Astrocyte (in vitro differentiated cells and primary cell): ENCODE results near the gene ATP1A3. TPM values are rescaled to one million over a fixed set of nuclear protein-coding genes. Genes with fewer than 3 reads are reported as not detected.
"Not testable (repeated sequence)": the region's sequence is repeated elsewhere in the genome, so short reads cannot be mapped to it uniquely, and the experiment has no call there.

Source experiments
- DNase-seq: peaks from one replicate; pipeline ENCODE4 v3.0.0-alpha.2; 2010; ENCODE audit warnings: low read depth
- FAIRE-seq: peaks from 2 replicates; lab custom pipeline; 2011; peaks lifted over from hg19 to GRCh38; lab: Jason Lieb, UNC
- H2AFZ ChIP-seq: 2 replicates; pipeline ENCODE4 v1.6.0; 2012; ENCODE audit warnings: low read depth, low read length, inconsistent platforms
- H3K27ac ChIP-seq: 2 replicates; pipeline ENCODE4 v1.5.1; 2011; ENCODE audit warnings: low read depth, low read length, inconsistent platforms
- H3K27me3 ChIP-seq: 2 replicates; pipeline ENCODE4 v1.6.0; 2011; ENCODE audit warnings: low read length, inconsistent platforms; ENCODE audit not compliant: insufficient read depth
- H3K36me3 ChIP-seq: 2 replicates; pipeline ENCODE4 v1.5.1; 2011; ENCODE audit warnings: low read length, inconsistent platforms; ENCODE audit not compliant: insufficient read depth
- H3K4me1 ChIP-seq: 2 replicates; pipeline ENCODE4 v1.5.1; 2011; ENCODE audit warnings: low read length, inconsistent platforms; ENCODE audit not compliant: insufficient read depth
- H3K4me2 ChIP-seq: 2 replicates; pipeline ENCODE4 v1.6.0; 2012; ENCODE audit warnings: low read length, inconsistent platforms
- H3K4me3 ChIP-seq: 2 replicates; pipeline ENCODE4 v1.5.1; 2011; ENCODE audit warnings: low read depth, mild to moderate bottlenecking, low read length, inconsistent platforms; ENCODE audit not compliant: insufficient read depth
- H3K79me2 ChIP-seq: 2 replicates; pipeline ENCODE4 v1.6.0; 2012; ENCODE audit warnings: mild to moderate bottlenecking, low read length, inconsistent platforms; ENCODE audit not compliant: insufficient read depth
- H3K9ac ChIP-seq: 2 replicates; pipeline ENCODE4 v1.6.0; 2012; ENCODE audit warnings: mild to moderate bottlenecking, low read length, inconsistent platforms
- H3K9me3 ChIP-seq: 2 replicates; pipeline ENCODE4 v1.5.1; 2012; ENCODE audit warnings: low read depth, mild to moderate bottlenecking, low read length, inconsistent platforms; ENCODE audit not compliant: insufficient read depth
- H4K20me1 ChIP-seq: 2 replicates; pipeline ENCODE4 v1.6.0; 2012; ENCODE audit warnings: low read length, inconsistent platforms; ENCODE audit not compliant: insufficient read depth
- H3K27ac Mint-ChIP-seq: one replicate; pipeline ENCODE4 v1.8.0; 2021; ENCODE audit warnings: mild to moderate bottlenecking, mixed read lengths; ENCODE audit not compliant: unreplicated experiment
- H3K27me3 Mint-ChIP-seq: one replicate; pipeline ENCODE4 v1.8.0; 2021; ENCODE audit warnings: low read depth, mixed read lengths; ENCODE audit not compliant: unreplicated experiment
- H3K36me3 Mint-ChIP-seq: one replicate; pipeline ENCODE4 v1.8.0; 2021; ENCODE audit warnings: low read depth, mixed read lengths; ENCODE audit not compliant: unreplicated experiment
- H3K4me1 Mint-ChIP-seq: one replicate; pipeline ENCODE4 v1.8.0; 2021; ENCODE audit warnings: low read depth, mixed read lengths; ENCODE audit not compliant: unreplicated experiment
- H3K4me3 Mint-ChIP-seq: one replicate; pipeline ENCODE4 v1.8.0; 2021; ENCODE audit warnings: mild to moderate bottlenecking, moderate library complexity, mixed read lengths; ENCODE audit not compliant: unreplicated experiment
- H3K9me3 Mint-ChIP-seq: one replicate; pipeline ENCODE4 v1.8.0; 2021; ENCODE audit warnings: mild to moderate bottlenecking, mixed read lengths; ENCODE audit not compliant: unreplicated experiment
- CTCF ChIP-seq: IDR thresholded peaks from 2 replicates; pipeline ENCODE4 v1.5.1; 2011; ENCODE audit warnings: low read depth, mild to moderate bottlenecking, inconsistent platforms, low read length, moderate library complexity; ENCODE audit not compliant: insufficient read depth
- EZH2 ChIP-seq: IDR thresholded peaks from 2 replicates; pipeline ENCODE4 v1.6.1; 2012; ENCODE audit warnings: mild to moderate bottlenecking, low read length, inconsistent platforms; ENCODE audit not compliant: insufficient read depth
- total RNA-seq: library from RNA; stranded (reverse); gene quantifications from 2 replicates; pipeline ENCODE4 v1.2.1, GENCODE V29; 2021

The ATP1A3 gene
- total RNA-seq, 1 donor from 2014 or later: 3.4 TPM

GRCh38 chr19:42034640-42035391 lies 40.8 kb upstream of the ATP1A3 start:
- not testable (repeated sequence) for H3K9me3 Mint-ChIP-seq, H3K9me3 ChIP-seq, H3K4me3 Mint-ChIP-seq, H3K36me3 Mint-ChIP-seq, FAIRE-seq, H3K27me3 ChIP-seq, H3K4me1 ChIP-seq, H3K36me3 ChIP-seq, H3K4me1 Mint-ChIP-seq, H3K27me3 Mint-ChIP-seq, H2AFZ ChIP-seq, H4K20me1 ChIP-seq, H3K27ac ChIP-seq, H3K9ac ChIP-seq, H3K79me2 ChIP-seq
- Histone ChIP-seq H3K4me2 (peak overlapping the region; percentile 75), H3K4me3 (peak overlapping the region; percentile 4)
- DNase-seq: peak; percentile 42
- peak overlapping the region; percentile 43 for H3K27ac Mint-ChIP-seq
- peak; percentile 78 for TF ChIP-seq CTCF

GRCh38 chr19:42033413-42033812 lies 39.4 kb upstream of the ATP1A3 start:
- H3K9me3 ChIP-seq: no peaks in the 10 kb centered on the region
- H3K36me3 Mint-ChIP-seq: peaks cover 2% of the 10 kb centered on the region
- no peak overlapping the region for H3K4me2 ChIP-seq

More at GRCh38 chr19:42033413-42033812, 39.4 kb upstream of the ATP1A3 start:
- peaks cover 9% of the 10 kb centered on the region for H3K27me3 Mint-ChIP-seq
- FAIRE-seq: no peak
- TF ChIP-seq CTCF (no peak), EZH2 (no peak)
- no peaks in the 10 kb centered on the region for H3K9me3 Mint-ChIP-seq
- H3K27ac Mint-ChIP-seq: no peak overlapping the region
- H2AFZ ChIP-seq: no peak overlapping the region
- H3K9ac ChIP-seq: no peak overlapping the region
- H3K4me1 Mint-ChIP-seq: no peaks in the 10 kb centered on the region
- H3K4me3 ChIP-seq: no peak overlapping the region
- DNase-seq: no peak
- H3K4me3 Mint-ChIP-seq: no peak overlapping the region
- H3K27ac ChIP-seq: no peak overlapping the region
- H3K4me1 ChIP-seq: no peaks in the 10 kb centered on the region
- no peaks in the 10 kb centered on the region for H3K36me3 ChIP-seq
- peaks cover 3% of the 10 kb centered on the region for H3K27me3 ChIP-seq
- H4K20me1 ChIP-seq: no peaks in the 10 kb centered on the region
- no peaks in the 10 kb centered on the region for H3K79me2 ChIP-seq
